Mucosa of descending colon (tissue), 3 donors: ENCODE data around the gene C1QL4. TPM values are rescaled to one million over a fixed set of nuclear protein-coding genes. Genes with fewer than 3 reads are reported as not detected.
"Not testable (repeated sequence)": the region's sequence is repeated elsewhere in the genome, so short reads cannot be mapped to it uniquely, and the experiment has no call there.

Source experiments
- ATAC-seq: fragments of 200-7000 bp; cut with Tn5 transposase; one replicate; pipeline ENCODE4 v1.9.1; 2020; ENCODE audit warnings: mild to moderate bottlenecking, moderate library complexity
- DNase-seq, 3 donors: peaks; one replicate each; pipeline ENCODE4 v3.0.0-alpha.2; 2020
- H3K36me3 ChIP-seq: fragments of 200-600 bp; one replicate; pipeline ENCODE4 v1.8.0; 2021; ENCODE audit warnings: low read depth, mild to moderate bottlenecking
- H3K4me1 ChIP-seq: fragments of 200-600 bp; one replicate; pipeline ENCODE4 v1.8.0; 2021; ENCODE audit warnings: low read depth, mild to moderate bottlenecking
- H3K4me3 ChIP-seq: fragments of 200-600 bp; one replicate; pipeline ENCODE4 v1.8.0; 2021; ENCODE audit warnings: mild to moderate bottlenecking
- H3K9me3 ChIP-seq: fragments of 200-600 bp; one replicate; pipeline ENCODE4 v1.8.0; 2021; ENCODE audit warnings: mild to moderate bottlenecking
- intact Hi-C, 2 donors: fragments of 100-400 bp; cut with DNase I in 1 of 2; cut with micrococcal nuclease in 1 of 2; formaldehyde crosslinking; loops; one replicate each; pipeline versions ENCODE4 v1.11.0 to v1.11.1; 2022; cut with DNase I, micrococcal nuclease
- total RNA-seq, 3 donors: library from RNA; stranded (reverse); fragmentation: NEBNext Ultra II Directional in 2 of 3; extraction: Animal tissue kit (Norgen Biotek cat#: 25700) in 2 of 3; gene quantifications; one replicate each; pipeline versions ENCODE4 v1.2.1 to v1.2.4, GENCODE V29; 2021 to 2023
- TF ChIP-seq, protein P1 (sequence below): fragments of 200-600 bp; IDR thresholded peaks from one replicate; pipeline ENCODE4 v1.8.0; 2022; ENCODE audit warnings: antibody characterized with exemption, mild to moderate bottlenecking
- donor health status: DM: no; HTN: no; CAD: no; lungs with moderate emphysema.
- donor health status: DM: no; HTN: no; CAD: no.
- donor health status: DM: no; HTN: yes; CAD: no.

Gene C1QL4
- total RNA-seq, 3 donors from 2014 or later = not detected

DNA sequence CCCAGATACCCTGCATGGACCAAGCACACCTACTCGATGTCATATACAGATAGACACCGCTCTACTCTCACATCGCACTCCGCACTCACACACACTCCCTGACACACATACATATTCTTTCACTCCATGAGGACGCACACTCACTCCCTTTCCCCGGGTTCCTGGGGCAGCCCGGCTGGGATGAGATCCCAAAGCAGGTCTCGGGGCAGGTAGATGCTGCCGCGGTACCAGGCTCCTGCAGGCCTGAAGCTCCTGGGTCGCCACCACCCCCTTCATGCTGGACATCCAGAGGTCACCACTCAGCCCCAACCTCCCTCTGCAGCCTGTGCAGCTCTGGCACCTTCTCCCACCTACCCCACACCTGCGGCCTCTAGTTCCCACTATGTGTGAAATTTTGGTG is 2.3 kb downstream of the C1QL4 start:
- DNase-seq (no peak), ATAC-seq (no peak)
- peaks cover 25% of the 10 kb centered on the region for H3K4me1 ChIP-seq
- no peaks in the 10 kb centered on the region for H3K9me3 ChIP-seq
- intact Hi-C loops = loop anchor here in 1 of 2 donors (10.0 kb wide), 1 partner anchor 50 kb away; no protein-coding TSS in a partner anchor
- no peak overlapping the region for H3K4me3 ChIP-seq
- H3K36me3 ChIP-seq = no peaks in the 10 kb centered on the region
- TF ChIP-seq, protein P1, sequence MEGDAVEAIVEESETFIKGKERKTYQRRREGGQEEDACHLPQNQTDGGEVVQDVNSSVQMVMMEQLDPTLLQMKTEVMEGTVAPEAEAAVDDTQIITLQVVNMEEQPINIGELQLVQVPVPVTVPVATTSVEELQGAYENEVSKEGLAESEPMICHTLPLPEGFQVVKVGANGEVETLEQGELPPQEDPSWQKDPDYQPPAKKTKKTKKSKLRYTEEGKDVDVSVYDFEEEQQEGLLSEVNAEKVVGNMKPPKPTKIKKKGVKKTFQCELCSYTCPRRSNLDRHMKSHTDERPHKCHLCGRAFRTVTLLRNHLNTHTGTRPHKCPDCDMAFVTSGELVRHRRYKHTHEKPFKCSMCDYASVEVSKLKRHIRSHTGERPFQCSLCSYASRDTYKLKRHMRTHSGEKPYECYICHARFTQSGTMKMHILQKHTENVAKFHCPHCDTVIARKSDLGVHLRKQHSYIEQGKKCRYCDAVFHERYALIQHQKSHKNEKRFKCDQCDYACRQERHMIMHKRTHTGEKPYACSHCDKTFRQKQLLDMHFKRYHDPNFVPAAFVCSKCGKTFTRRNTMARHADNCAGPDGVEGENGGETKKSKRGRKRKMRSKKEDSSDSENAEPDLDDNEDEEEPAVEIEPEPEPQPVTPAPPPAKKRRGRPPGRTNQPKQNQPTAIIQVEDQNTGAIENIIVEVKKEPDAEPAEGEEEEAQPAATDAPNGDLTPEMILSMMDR = no peak

DNA sequence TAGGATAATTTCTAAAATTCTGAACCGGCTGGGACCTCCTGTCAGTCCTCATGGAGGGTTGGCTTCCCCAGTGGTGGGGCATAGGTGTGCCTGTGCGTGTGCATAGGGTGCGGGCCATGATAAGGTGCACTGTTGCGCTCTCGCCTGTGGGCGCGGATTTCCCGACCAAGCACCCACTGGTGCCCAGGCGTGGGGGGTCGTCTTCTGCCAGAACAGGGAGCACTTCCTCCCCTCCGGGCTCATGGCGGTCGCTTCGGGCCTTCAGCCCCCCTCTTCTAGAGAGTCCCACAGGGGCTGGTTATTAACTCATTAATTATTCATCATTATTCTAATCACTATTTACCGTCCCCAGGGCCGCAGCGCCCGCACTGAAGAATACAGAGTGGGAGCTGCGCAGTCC is 2.8 kb downstream of the C1QL4 start:
- DNase-seq (no peak), ATAC-seq (no peak)
- H3K9me3 ChIP-seq = no peaks in the 10 kb centered on the region
- H3K36me3 ChIP-seq = no peaks in the 10 kb centered on the region
- no peak overlapping the region for H3K4me3 ChIP-seq
- TF ChIP-seq, protein P1 = no peak
- intact Hi-C loops = loop anchor here in 1 of 2 donors (10.0 kb wide), 1 partner anchor 49 kb away; no protein-coding TSS in a partner anchor
- peaks cover 24% of the 10 kb centered on the region for H3K4me1 ChIP-seq

DNA sequence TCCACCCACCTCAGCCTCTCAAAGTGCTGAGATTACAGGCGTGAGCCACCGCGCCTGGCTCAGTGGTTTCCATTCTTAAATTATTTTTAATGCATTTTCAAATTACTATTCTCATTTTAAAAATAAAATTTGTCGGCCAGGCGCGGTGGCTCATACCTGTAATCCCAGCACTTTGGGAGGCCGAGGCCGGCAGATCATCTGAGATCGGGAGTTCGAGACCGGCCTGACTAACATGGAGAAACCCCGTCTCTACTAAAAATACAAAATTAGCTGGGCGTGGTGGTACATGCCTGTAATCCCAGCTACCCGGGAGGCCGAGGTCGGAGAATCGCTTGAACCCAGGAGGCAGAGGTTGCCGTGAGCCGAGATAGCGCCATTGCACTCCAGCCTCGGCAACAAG is 3.2 kb downstream of the C1QL4 start:
- not testable (repeated sequence) for DNase-seq, ATAC-seq, H3K4me3 ChIP-seq, H3K36me3 ChIP-seq, H3K9me3 ChIP-seq
- H3K4me1 ChIP-seq = peaks cover 22% of the 10 kb centered on the region
- intact Hi-C loops = loop anchor here in 1 of 2 donors (10.0 kb wide), 1 partner anchor 49 kb away; no protein-coding TSS in a partner anchor

DNA sequence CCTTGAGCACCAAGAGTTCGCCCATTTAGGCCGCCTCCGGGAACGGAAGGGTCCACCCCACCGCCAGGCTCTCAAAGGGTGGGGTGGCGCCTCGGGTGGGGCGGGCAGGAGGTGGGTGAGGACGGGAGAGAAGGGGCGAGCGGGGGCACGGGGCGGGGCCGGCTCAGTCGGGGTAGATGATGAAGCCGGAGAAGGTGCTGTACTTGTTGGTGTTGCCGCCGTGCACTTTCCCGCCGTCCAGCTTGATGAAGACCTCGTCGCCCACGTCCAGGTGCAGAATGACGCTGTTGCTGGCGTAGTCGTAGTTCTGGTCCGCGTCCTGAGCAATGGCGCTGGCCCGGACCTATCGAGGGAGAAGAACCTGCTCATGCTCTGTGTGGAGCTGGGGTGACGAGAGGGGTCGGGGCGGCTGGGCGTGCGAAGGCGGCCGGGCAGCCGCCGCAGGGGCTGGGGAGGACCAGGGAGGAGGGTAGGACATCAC is 4.1 kb downstream of the C1QL4 start:
- no peaks in the 10 kb centered on the region for H3K36me3 ChIP-seq

DNA sequence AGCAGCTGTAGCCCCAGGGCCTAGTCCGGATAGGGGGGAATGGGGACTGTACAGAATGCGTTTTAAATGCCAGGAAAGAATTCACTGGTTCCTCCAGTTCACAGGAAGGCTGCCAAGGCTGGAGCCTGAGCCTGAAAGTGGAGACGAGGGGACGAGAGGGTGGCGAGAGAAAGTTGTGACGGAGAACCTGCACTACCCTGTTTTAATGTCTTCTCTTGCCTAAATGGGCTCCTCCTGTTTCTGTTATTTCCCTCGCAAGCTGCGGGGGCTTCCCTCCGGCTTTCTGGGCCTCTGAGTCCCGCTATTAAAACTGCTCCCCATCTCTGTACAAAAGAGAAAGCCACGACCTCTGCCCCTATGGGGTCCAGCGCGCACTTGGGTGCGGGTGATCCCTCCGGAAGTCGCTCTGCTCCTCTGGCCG is 4.5 kb downstream of the C1QL4 start:
- DNase-seq (no peak), ATAC-seq (no peak)
- no peak overlapping the region for H3K4me3 ChIP-seq
- H3K36me3 ChIP-seq = no peaks in the 10 kb centered on the region
- no peaks in the 10 kb centered on the region for H3K9me3 ChIP-seq
- H3K4me1 ChIP-seq = peaks cover 22% of the 10 kb centered on the region
- intact Hi-C loops = loop anchor here in 1 of 2 donors (10.0 kb wide), 1 partner anchor 48 kb away; no protein-coding TSS in a partner anchor
- TF ChIP-seq, protein P1 = no peak

More for the DNA sequence above, 4.1 kb downstream of the C1QL4 start:
- intact Hi-C loops = loop anchor here in 1 of 2 donors (10.0 kb wide), 1 partner anchor 48 kb away; no protein-coding TSS in a partner anchor
- no peak overlapping the region for H3K4me3 ChIP-seq
- TF ChIP-seq, protein P1 = no peak
- H3K4me1 ChIP-seq = peaks cover 22% of the 10 kb centered on the region
- H3K9me3 ChIP-seq = no peaks in the 10 kb centered on the region
- DNase-seq (no peak), ATAC-seq (no peak)

DNA sequence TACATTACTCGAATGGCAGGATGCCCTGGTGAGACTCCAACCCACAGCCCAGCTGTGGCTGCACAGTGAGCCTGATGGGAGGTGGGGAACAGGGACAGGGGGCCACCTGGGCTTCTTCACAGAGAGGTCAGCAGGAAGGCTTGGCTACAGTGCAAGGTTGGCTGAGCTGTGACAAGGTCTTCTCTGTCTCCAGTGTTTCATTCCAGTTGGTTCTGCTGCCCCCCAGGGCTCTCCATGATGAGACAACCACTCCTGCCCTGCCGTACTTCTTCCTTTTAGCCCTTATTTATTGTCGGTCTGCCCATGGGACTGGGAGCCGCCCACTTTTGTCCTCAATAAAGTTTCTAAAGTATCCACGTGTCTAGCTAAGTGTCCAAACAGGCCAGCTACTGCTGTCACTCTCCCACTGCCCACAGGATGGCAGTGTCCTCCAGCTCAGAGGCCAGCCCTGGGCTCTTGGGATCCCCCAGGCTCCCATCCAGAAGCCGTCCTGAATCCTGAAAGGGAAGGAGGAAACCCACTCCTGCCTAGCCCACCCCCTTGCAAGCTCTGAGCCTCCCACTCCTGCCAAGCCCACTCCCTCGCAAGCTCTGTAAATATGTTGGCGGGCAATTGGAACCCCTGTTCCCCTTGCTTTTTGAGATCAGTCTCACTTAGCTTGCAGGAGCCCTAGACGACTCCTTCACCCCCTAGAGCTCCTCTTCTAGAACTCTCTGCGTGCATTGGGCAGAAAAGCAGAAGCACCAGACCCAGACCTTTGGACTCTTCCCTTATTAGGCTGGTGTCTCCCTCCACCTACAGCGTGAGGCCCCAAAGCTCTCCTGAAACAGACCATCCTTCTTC is 5.4 kb downstream of the C1QL4 start:
- peaks cover 18% of the 10 kb centered on the region for H3K4me1 ChIP-seq
- DNase-seq (peak in 2 of 3 donors; percentile 78 to 79), ATAC-seq (peak; percentile 95)
- no peaks in the 10 kb centered on the region for H3K36me3 ChIP-seq
- intact Hi-C loops = loop anchor here in 1 of 2 donors (10.0 kb wide), 1 partner anchor 47 kb away; no protein-coding TSS in a partner anchor
- TF ChIP-seq, protein P1 = peak; percentile 63
- H3K9me3 ChIP-seq = no peaks in the 10 kb centered on the region
- H3K4me3 ChIP-seq = no peak overlapping the region
